ENCODE data around the gene SERPIND1. TPM values are rescaled to one million over a fixed set of nuclear protein-coding genes. Genes with fewer than 3 reads are reported as not detected.
"Not testable (repeated sequence)": the region's sequence is repeated elsewhere in the genome, so short reads cannot be mapped to it uniquely, and the experiment has no call there.

The SERPIND1 gene
- total RNA-seq, 4 donors from 2014 or later: 0.24 to 0.37 TPM; not detected in 2

DNA sequence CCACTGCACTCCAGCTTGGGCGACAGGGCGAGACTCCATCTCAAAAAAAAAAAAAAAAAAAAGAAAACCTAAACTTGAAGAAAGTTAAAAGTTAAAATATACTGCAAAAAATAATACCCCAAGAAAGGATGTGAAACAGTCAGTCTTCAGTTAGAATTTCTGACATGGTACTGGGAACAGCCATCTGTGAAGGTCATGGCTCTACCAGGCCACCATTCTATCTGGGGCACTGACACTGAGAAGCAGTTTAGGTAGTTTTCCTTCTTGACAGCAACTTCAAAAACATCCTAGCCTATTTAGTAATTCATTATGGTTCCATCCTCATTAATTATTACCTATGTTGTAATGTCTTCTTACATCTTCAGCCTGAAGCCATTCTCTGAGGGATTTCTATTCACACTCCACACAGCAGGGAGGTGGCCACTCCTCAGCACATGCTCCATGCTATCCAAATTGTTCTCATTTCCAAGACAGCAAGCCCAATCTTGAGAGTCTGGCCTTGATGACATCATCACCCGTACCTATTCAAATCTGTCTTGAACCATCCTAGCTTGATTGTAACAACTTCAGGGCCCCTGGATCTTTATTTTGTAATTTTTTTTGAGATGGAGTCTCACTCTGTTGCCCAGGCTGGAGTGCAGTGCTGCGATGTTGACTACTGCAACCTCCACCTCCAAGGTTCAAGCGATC, 38.2 kb downstream of the SERPIND1 start:
- TF ChIP-seq, protein P1, sequence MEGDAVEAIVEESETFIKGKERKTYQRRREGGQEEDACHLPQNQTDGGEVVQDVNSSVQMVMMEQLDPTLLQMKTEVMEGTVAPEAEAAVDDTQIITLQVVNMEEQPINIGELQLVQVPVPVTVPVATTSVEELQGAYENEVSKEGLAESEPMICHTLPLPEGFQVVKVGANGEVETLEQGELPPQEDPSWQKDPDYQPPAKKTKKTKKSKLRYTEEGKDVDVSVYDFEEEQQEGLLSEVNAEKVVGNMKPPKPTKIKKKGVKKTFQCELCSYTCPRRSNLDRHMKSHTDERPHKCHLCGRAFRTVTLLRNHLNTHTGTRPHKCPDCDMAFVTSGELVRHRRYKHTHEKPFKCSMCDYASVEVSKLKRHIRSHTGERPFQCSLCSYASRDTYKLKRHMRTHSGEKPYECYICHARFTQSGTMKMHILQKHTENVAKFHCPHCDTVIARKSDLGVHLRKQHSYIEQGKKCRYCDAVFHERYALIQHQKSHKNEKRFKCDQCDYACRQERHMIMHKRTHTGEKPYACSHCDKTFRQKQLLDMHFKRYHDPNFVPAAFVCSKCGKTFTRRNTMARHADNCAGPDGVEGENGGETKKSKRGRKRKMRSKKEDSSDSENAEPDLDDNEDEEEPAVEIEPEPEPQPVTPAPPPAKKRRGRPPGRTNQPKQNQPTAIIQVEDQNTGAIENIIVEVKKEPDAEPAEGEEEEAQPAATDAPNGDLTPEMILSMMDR (IDR thresholded peaks at IDR 0.05): no peak
- DNase-seq (ENCODE audit: low spot score) (no peak), ATAC-seq (ENCODE audit: low FRiP score) (no peak)

DNA sequence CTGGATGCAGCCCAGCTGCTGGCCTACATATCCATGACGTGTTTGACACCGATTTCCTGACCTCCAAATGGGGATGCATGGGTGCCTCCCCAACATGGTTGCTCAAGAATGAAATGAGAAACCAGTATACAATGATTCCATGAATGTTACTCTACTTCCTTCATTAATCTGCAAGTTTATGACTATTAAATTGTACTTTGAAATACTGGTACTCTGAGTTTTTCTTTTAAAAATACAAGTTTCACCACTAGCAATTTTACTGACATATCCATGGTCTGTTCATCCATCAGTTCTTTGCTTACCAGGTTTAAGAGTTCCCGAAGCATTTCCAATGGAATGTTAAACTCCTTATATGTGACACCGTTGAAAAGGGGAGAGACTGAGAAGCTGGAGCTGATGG, 39.1 kb downstream of the SERPIND1 start:
- TF ChIP-seq, protein P1 (IDR thresholded peaks at IDR 0.05): no peak
- ATAC-seq (ENCODE audit: low FRiP score) (no peak), DNase-seq (ENCODE audit: low spot score) (no peak)

DNA sequence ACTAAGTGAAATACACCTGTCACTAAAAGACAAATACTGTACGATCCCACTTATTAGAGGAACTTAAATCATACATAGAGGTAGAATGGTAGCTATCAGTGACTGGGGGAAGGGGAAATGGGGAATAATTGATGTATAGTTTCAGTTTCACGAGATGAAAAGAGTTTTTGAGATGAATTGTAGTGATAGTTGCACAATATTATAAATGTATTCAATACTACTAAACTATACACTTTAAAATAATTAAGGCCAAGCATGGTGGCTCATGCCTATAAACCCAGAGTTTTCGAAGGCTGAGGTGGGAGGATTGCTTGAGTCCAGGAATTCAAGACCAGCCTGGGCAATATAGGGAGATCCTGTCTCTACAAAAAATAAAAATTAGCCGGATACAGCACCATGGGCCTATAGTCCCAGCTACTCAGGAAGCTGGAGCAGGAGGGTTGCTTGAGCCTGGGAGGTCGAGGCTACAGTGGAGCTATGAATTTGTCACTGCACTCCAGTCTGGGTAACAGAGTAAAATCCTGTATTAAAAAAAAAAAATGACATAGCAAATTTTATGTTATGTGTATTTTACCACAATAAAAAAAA, 40.4 kb downstream of the SERPIND1 start:
- TF ChIP-seq, protein P1 (IDR thresholded peaks at IDR 0.05): no peak
- no peak for DNase-seq (ENCODE audit: low spot score)
- ATAC-seq (ENCODE audit: low FRiP score): no peak

DNA sequence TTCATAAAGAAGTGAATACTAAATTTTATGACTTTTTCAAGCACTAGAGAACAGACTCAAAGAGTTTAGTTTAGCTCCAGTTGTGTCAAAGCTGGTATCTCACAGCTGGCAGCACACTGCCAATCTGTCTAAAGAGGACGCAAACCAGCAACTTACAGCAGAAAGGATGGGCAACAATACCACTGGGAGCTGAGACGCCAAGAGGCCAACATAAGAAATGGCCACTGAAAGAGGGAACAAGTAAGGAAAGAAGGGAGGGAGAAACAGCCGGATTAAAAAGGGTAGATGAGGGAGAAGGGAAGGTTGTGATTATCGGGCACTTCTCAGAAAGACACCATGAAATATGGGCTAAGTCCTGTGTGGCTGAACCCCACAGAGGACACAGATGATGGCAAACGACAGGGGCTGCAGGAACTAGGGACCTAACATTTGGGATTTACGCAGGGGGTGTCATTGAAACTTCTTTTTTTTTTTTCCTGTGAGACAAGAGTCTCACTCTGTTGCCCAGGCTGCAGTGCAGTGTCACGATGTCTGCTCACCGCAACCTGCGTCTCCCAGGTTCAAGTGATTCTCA, 41.7 kb downstream of the SERPIND1 start:
- DNase-seq (ENCODE audit: low spot score) (no peak), ATAC-seq (ENCODE audit: low FRiP score) (no peak)
- TF ChIP-seq, protein P1 (IDR thresholded peaks at IDR 0.05): no peak

DNA sequence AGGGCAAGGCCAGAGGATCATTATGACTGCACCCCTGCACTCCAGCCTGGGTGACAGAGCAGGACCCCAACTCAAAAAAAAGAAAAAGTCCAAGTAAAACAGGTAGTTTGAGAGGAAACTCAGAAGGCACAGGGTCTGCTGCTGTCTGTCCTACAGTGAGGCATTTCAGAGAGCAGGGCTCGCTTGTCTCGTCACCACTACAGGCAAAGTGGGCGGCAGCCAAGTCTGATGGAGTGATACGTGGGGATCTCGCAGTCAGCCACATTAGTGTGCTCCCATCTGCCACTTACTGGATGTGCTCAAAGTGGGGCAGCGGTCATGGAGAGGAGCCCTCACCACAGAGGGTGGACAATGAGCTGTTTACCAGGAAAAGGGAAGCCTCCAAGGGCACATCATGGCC, 42.6 kb downstream of the SERPIND1 start:
- no peak for ATAC-seq (ENCODE audit: low FRiP score)
- DNase-seq (ENCODE audit: low spot score): no peak
- TF ChIP-seq, protein P1 (IDR thresholded peaks at IDR 0.05): no peak

DNA sequence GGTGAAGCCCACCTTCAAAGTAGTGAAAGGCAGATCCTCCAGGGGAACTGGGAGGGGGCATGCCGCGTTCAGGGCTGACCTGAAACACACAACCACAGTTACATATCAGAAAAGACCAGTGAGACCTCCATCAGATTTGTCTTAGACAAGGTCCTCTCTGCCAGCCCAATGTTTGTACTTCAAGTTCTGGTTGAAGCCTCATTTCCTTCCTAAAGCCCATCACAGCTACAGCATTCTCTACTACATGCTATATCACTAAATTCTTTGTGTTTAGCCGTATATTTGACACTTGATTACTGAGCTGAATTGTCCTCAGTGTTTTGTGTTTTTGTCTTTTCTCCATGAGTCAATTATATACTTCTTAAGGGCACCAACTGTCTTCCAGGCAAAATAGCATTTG, 44.6 kb downstream of the SERPIND1 start:
- TF ChIP-seq, protein P1 (IDR thresholded peaks at IDR 0.05): no peak
- DNase-seq (ENCODE audit: low spot score): no peak

DNA sequence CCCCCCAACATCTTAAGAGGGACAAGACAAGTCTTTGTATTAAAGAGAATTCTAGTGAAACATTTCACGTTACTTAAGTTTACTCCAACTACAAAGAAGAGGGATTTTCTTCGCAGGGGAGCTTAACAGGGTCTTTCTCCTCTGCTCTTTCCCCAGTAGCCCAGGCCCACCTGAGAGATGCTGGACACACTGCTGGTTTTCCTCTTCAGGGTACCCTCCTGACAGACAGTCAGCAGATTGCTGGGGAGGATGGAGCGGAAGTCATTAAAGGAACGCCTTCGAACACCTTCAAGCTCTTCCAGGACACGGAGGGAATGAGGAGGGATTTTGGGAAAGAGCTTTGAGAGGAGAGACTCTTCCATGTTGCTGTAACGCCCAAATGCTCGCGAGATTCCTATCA, 45.6 kb downstream of the SERPIND1 start:
- DNase-seq (ENCODE audit: low spot score): no peak
- TF ChIP-seq, protein P1 (IDR thresholded peaks at IDR 0.05): no peak
- ATAC-seq (ENCODE audit: low FRiP score): no peak

More for the DNA sequence above, 44.6 kb downstream of the SERPIND1 start:
- no peak for ATAC-seq (ENCODE audit: low FRiP score)

DNA sequence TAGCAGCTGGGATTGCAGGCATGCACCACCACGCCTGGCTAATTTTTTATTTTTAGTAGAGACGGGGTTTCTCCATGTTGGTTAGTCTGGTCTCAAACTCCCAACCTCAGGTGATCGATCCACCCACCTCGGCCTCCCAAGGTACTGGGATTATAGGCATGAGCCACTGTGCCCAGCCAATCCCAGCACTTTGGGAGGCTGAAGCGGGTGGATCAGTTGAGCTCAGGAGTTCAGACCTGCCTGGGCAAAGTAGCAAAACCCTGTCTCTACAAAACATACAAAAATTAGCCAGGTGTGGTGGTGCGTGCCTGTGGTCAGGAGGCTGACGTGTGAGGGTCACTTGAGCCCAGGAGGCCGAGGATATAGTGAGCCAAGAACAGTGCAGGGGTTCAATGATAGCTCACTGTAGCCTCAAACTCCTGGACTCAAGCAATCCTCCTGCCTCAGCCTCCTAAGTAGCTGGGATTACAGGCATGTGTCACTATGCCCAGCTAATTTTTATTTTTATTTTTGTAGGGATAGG, 47.9 kb downstream of the SERPIND1 start:
- not testable (repeated sequence) for DNase-seq (ENCODE audit: low spot score); ATAC-seq (ENCODE audit: low FRiP score)

Measured in omental fat pad (tissue), 4 donors.